Head of caudate nucleus (tissue), 42 donors: Measurements from ENCODE around the gene TTBK2.

Experiments used
- DNase-seq, 42 donors: peaks; one replicate each; pipeline versions ENCODE4 v3.0.0 to v3.0.0-alpha.2; 2020 to 2021; ENCODE audit warnings: mixed read lengths in 7 of 42
- intact Hi-C: fragments of 100-400 bp; cut with DNase I; formaldehyde crosslinking; loops from one replicate; pipeline ENCODE4 v1.15.0; 2022

Gene TTBK2

GRCh38 chr15:42712584-42712983 lies 208.0 kb downstream of the TTBK2 start:
- intact Hi-C loops = no loop called here
- peak in 3 of 42 donors; percentile 3 to 18 (median 4) for DNase-seq

GRCh38 chr15:42711746-42712145 lies 208.8 kb downstream of the TTBK2 start:
- no peak for DNase-seq
- intact Hi-C loops = no loop called here

GRCh38 chr15:42710662-42711061 lies 209.9 kb downstream of the TTBK2 start:
- intact Hi-C loops = no loop called here
- DNase-seq = no peak

- peak in 3 of 42 donors; percentile 12 to 24 (median 16) for DNase-seq
- intact Hi-C loops = loop anchor here (10.0 kb wide), 1 partner anchor 217 kb away; the partner anchor contains the start of gene TTBK2
Measured at GRCh38 chr15:42707873-42708544, 212.6 kb downstream of the TTBK2 start.

- intact Hi-C loops = loop anchor here (10.0 kb wide), 1 partner anchor 218 kb away; the partner anchor contains the start of gene TTBK2
- DNase-seq = peak in 1 of 42 donors; percentile 8
Measured at GRCh38 chr15:42707068-42707467, 213.5 kb downstream of the TTBK2 start.

GRCh38 chr15:42705336-42705735 lies 215.2 kb downstream of the TTBK2 start:
- intact Hi-C loops = loop anchor here (10.0 kb wide), 1 partner anchor 219 kb away; the partner anchor contains the start of gene TTBK2
- peak in 2 of 42 donors; percentile 4 to 8 for DNase-seq

GRCh38 chr15:42704492-42704926 lies 216.1 kb downstream of the TTBK2 start:
- intact Hi-C loops = loop anchor here (10.0 kb wide), 1 partner anchor 220 kb away; the partner anchor contains the start of gene TTBK2
- DNase-seq = peak in 40 of 42 donors; percentile 15 to 86 (median 64)

GRCh38 chr15:42696626-42697025 lies 224.0 kb downstream of the TTBK2 start:
- peak in 30 of 42 donors; percentile 8 to 80 (median 41) for DNase-seq
- intact Hi-C loops = no loop called here

GRCh38 chr15:42695527-42696071 lies 225.0 kb downstream of the TTBK2 start:
- peak in 1 of 42 donors; percentile 30 for DNase-seq
- intact Hi-C loops = loop anchor here (2.0 kb wide), 1 partner anchor 23 kb away; no protein-coding TSS in a partner anchor

GRCh38 chr15:42694398-42694797 lies 226.2 kb downstream of the TTBK2 start:
- DNase-seq = peak in 1 of 42 donors; percentile 23
- intact Hi-C loops = loop anchor here (2.0 kb wide), 1 partner anchor 24 kb away; no protein-coding TSS in a partner anchor

GRCh38 chr15:42693942-42694341 lies 226.6 kb downstream of the TTBK2 start:
- intact Hi-C loops = loop anchor here (2.0 kb wide), 1 partner anchor 25 kb away; no protein-coding TSS in a partner anchor
- DNase-seq = peak in 1 of 42 donors; percentile 24

- DNase-seq = peak in 1 of 42 donors; percentile 26
- intact Hi-C loops = no loop called here
Measured at GRCh38 chr15:42693496-42693895, 227.1 kb downstream of the TTBK2 start.

- DNase-seq = peak in 2 of 42 donors; percentile 1 to 4
- intact Hi-C loops = no loop called here
Measured at GRCh38 chr15:42692997-42693396, 227.6 kb downstream of the TTBK2 start.

- intact Hi-C loops = no loop called here
- no peak for DNase-seq
Measured at GRCh38 chr15:42692536-42692935, 228.0 kb downstream of the TTBK2 start.

- intact Hi-C loops = no loop called here
Measured at GRCh38 chr15:42691770-42692169, 228.8 kb downstream of the TTBK2 start.

GRCh38 chr15:42691308-42691707 lies 229.3 kb downstream of the TTBK2 start:
- intact Hi-C loops = no loop called here
- DNase-seq = peak in 1 of 42 donors; percentile 14

More at GRCh38 chr15:42691770-42692169, 228.8 kb downstream of the TTBK2 start:
- DNase-seq = peak in 1 of 42 donors; percentile 17
